Ishikawa (cell line): ENCODE results near the gene SPOCK1.

Experiments used
- CEBPB ChIP-seq: IDR thresholded peaks from 2 replicates; pipeline ENCODE4 v1.6.1; 2012
- CREB1 ChIP-seq: IDR thresholded peaks from 2 replicates; pipeline ENCODE4 v1.6.1; 2012; ENCODE audit warnings: low read depth
- EGR1 ChIP-seq: IDR thresholded peaks from 2 replicates; pipeline ENCODE4 v1.6.1; 2012
- EP300 ChIP-seq: IDR thresholded peaks from 2 replicates; pipeline ENCODE4 v1.6.1; 2012; ENCODE audit warnings: borderline replicate concordance
- RAD21 ChIP-seq: IDR thresholded peaks from 2 replicates; pipeline ENCODE4 v1.6.1; 2012; ENCODE audit warnings: low read depth
- REST ChIP-seq: IDR thresholded peaks from 2 replicates; pipeline ENCODE4 v1.6.1; 2012; ENCODE audit warnings: low read depth, mild to moderate bottlenecking
- TAF1 ChIP-seq: IDR thresholded peaks from 2 replicates; pipeline ENCODE4 v1.6.1; 2012; ENCODE audit warnings: low read depth, mild to moderate bottlenecking
- TEAD4 ChIP-seq: IDR thresholded peaks from 2 replicates; pipeline ENCODE4 v1.6.1; 2012
- ZBTB7A ChIP-seq: IDR thresholded peaks from 2 replicates; pipeline ENCODE4 v1.6.1; 2012; ENCODE audit warnings: low read depth

GRCh38 chr5:137263371-137264005 is 235.6 kb downstream of the SPOCK1 start:
- TF ChIP-seq RAD21 (no peak), CREB1 (no peak), TEAD4 (no peak), TAF1 (no peak), CEBPB (no peak), REST (no peak), EP300 (no peak), ZBTB7A (no peak), EGR1 (no peak)
